ENCODE measurements around the gene WRNIP1. TPM values are rescaled to one million over a fixed set of nuclear protein-coding genes. Genes with fewer than 3 reads are reported as not detected.

The WRNIP1 gene
- total and polyA plus RNA-seq, 10 of the 15 experiments (the other 5 are each of a cell fraction or from before 2014, with no cell fraction given) = 9.3 to 30.5 (median 24.3) TPM

- no peak for TF ChIP-seq ZBTB11 (CRISPR knock-in tag; IDR thresholded peaks at IDR 0.05)
- TF ChIP-seq BMI1 (IDR thresholded peaks at IDR 0.05; ENCODE audit: borderline replicate concordance) = no peak
- TF ChIP-seq RAD21 (IDR thresholded peaks at IDR 0.05; ENCODE audit: insufficient read depth, low read depth, low read length) = no peak
- no peak for TF ChIP-seq BHLHE40 (IDR thresholded peaks at IDR 0.05; ENCODE audit: borderline replicate concordance in 1 of 2, low read depth in 2 of 2, low read length in 1 of 2)
- TF ChIP-seq PML (IDR thresholded peaks at IDR 0.05; ENCODE audit: low read length) = no peak
- TF ChIP-seq ESRRA (IDR thresholded peaks at IDR 0.05; ENCODE audit: low read length) = no peak
Measured at GRCh38 chr6:2741756-2742155, 23.4 kb upstream of the WRNIP1 start (continued).

GRCh38 chr6:2743280-2744208 is 21.6 kb upstream of the WRNIP1 start:
- H3K27me3 ChIP-seq (replicated peaks in 1 of 2; ENCODE audit: control insufficient read depth in 2 of 2, insufficient read depth in 2 of 2, low read length in 1 of 2) = peaks cover 5 to 6% of the 10 kb centered on the region in 2 experiments; a peak in 3 of 4 replicates
- POLR2A ChIA-PET = no interaction called here

More at GRCh38 chr6:2743280-2744208, 21.6 kb upstream of the WRNIP1 start:
- RAD21 ChIA-PET (ENCODE audit: unreplicated experiment) = no interaction called here
- DNase-seq (ENCODE audit: low read depth, low spot score) (no peak), ATAC-seq (no peak), FAIRE-seq (no peak)
- H3K79me2 ChIP-seq (ENCODE audit: control insufficient read depth, insufficient read depth, low read length) = no peaks in the 10 kb centered on the region
- H3K36me3 ChIP-seq (ENCODE audit: control insufficient read depth in 2 of 2, insufficient read depth in 2 of 2, low read length in 1 of 2) = no peaks in the 10 kb centered on the region
- TF ChIP-seq ETV6 (conservative IDR thresholded peaks at IDR 0.05 in 1 of 2, IDR thresholded peaks at IDR 0.05 in 1 of 2; ENCODE audit: borderline replicate concordance in 1 of 2, low read depth in 1 of 2) (no peak), GABPA (IDR thresholded peaks at IDR 0.05; ENCODE audit: low read depth) (no peak)
- no peak overlapping the region for H2AFZ ChIP-seq (ENCODE audit: control insufficient read depth, low read depth, low read length)
- WGBS (ENCODE audit: insufficient coverage, insufficient replicate concordance, low lambda C conversion rate, missing lambda C conversion rate) = 42% methylated on average over 17 of the region's 17 CpGs
- intact Hi-C loops (cut with micrococcal nuclease; ENCODE audit: unreplicated experiment) = no loop called here
- no peak overlapping the region for H3K9ac ChIP-seq (ENCODE audit: control insufficient read depth, insufficient read depth, low read length)
- CTCF ChIA-PET = interaction anchor here (0.6 to 0.7 kb wide), 2 partner anchors 96 to 326 kb away, joined by 3 read pairs; no protein-coding TSS in a partner anchor
- H3K27ac ChIP-seq (ENCODE audit: control insufficient read depth, insufficient read depth) = no peak overlapping the region
- no peaks in the 10 kb centered on the region for H4K20me1 ChIP-seq (ENCODE audit: control insufficient read depth, insufficient read depth)
- no peaks in the 10 kb centered on the region for H3K4me1 ChIP-seq (ENCODE audit: control insufficient read depth, insufficient read depth, low read length)
- SMC1A ChIA-PET (ENCODE audit: uncharacterized antibody, unreplicated experiment) = interaction anchor here (1.0 to 1.2 kb wide), 2 partner anchors 26 to 187 kb away, joined by 3 read pairs; no protein-coding TSS in a partner anchor
- BruUV-seq (replicated peaks) = no TSS peak
- in situ Hi-C loops (cut with MboI) = no loop called here
- no peaks in the 10 kb centered on the region for H3K9me3 ChIP-seq (replicated peaks; ENCODE audit: control insufficient read depth, insufficient read depth, low read length)
- H3K4me2 ChIP-seq (ENCODE audit: control insufficient read depth, insufficient read depth) = no peak overlapping the region
- no peak overlapping the region for H3K4me3 ChIP-seq

Data from GM12878 (cell line).